ENCODE measurements around the gene SP140. TPM values are rescaled to one million over a fixed set of nuclear protein-coding genes. Genes with fewer than 3 reads are reported as not detected.

Gene SP140
- total RNA-seq: not detected in 2 replicates

GRCh38 chr2:230225486-230225885 lies at the start of gene SP140:
Gene SP140 (plus strand): TSS chr2:230225736. CDS start chr2:230225845, 109 bp downstream.

GRCh38 chr2:230219419-230220331 lies 5.9 kb upstream of the SP140 start, which contains the start of gene SP110:
Gene SP110 (minus strand): TSS chr2:230219984. CDS start chr2:230216927, 3,057 bp downstream.

GRCh38 chr2:230326453-230327417 lies 101.2 kb downstream of the SP140 start, which contains the start of gene SP140L:
Gene SP140L (plus strand): TSS chr2:230327193. CDS start chr2:230327270, 77 bp downstream.

Other genes starting within 250 kb of the SP140 start
- gene SLC16A14, start 156.8 kb upstream of the SP140 start, total RNA-seq: 0.11 and 0.39 TPM in 2 replicates
- 27.1 and 28.7 TPM in 2 replicates for gene SP110, start 5.8 kb upstream of the SP140 start, total RNA-seq
- gene SP140L, start 101.5 kb downstream of the SP140 start, total RNA-seq: 2.2 and 3.1 TPM in 2 replicates
- gene SP100, start 190.5 kb downstream of the SP140 start, total RNA-seq: 43.2 and 73.0 TPM in 2 replicates